ENCODE measurements around the gene PCSK2.

The PCSK2 gene

GRCh38 chr20:17343091-17343490 lies 116.3 kb downstream of the PCSK2 start:
- DNase-seq, result no peak

GRCh38 chr20:17343656-17344452 lies 117.0 kb downstream of the PCSK2 start:
- DNase-seq, result no peak

GRCh38 chr20:17344790-17345189 lies 118.0 kb downstream of the PCSK2 start:
- no peak for DNase-seq

- DNase-seq, result no peak
Observed at GRCh38 chr20:17345321-17345720, 118.5 kb downstream of the PCSK2 start.

GRCh38 chr20:17350321-17350720 lies 123.5 kb downstream of the PCSK2 start:
- DNase-seq, result no peak

GRCh38 chr20:17357238-17357637 lies 130.4 kb downstream of the PCSK2 start:
- DNase-seq, result no peak

- no peak for DNase-seq
Observed at GRCh38 chr20:17358854-17359253, 132.0 kb downstream of the PCSK2 start.

- no peak for DNase-seq
Observed at GRCh38 chr20:17364681-17365080, 137.8 kb downstream of the PCSK2 start.

- no peak for DNase-seq
Observed at GRCh38 chr20:17365831-17366230, 139.0 kb downstream of the PCSK2 start.

GRCh38 chr20:17369506-17369905 lies 142.7 kb downstream of the PCSK2 start:
- no peak for DNase-seq

GRCh38 chr20:17372806-17373440 lies 146.1 kb downstream of the PCSK2 start:
- DNase-seq, result no peak

GRCh38 chr20:17374086-17374485 lies 147.2 kb downstream of the PCSK2 start:
- no peak for DNase-seq

- no peak for DNase-seq
Observed at GRCh38 chr20:17376031-17376430, 149.2 kb downstream of the PCSK2 start.

GRCh38 chr20:17377231-17377630 lies 150.4 kb downstream of the PCSK2 start:
- DNase-seq, result no peak

GRCh38 chr20:17379651-17380050 lies 152.8 kb downstream of the PCSK2 start:
- DNase-seq, result no peak

GRCh38 chr20:17380801-17381200 lies 154.0 kb downstream of the PCSK2 start:
- no peak for DNase-seq

GRCh38 chr20:17381724-17382123 lies 154.9 kb downstream of the PCSK2 start:
- DNase-seq, result no peak

GRCh38 chr20:17385798-17386197 lies 159.0 kb downstream of the PCSK2 start:
- DNase-seq, result no peak

GRCh38 chr20:17390655-17391054 lies 163.8 kb downstream of the PCSK2 start:
- no peak for DNase-seq

GRCh38 chr20:17391127-17391771 lies 164.4 kb downstream of the PCSK2 start:
- no peak for DNase-seq

- DNase-seq, result no peak
Observed at GRCh38 chr20:17394411-17394810, 167.6 kb downstream of the PCSK2 start.

- no peak for DNase-seq
Observed at GRCh38 chr20:17395729-17396128, 168.9 kb downstream of the PCSK2 start.

GRCh38 chr20:17399303-17399985 lies 172.6 kb downstream of the PCSK2 start:
- DNase-seq, result no peak

Data from NCI-H526 (cell line).